ENCODE results near the gene BMPR1A. TPM values are rescaled to one million over a fixed set of nuclear protein-coding genes. Genes with fewer than 3 reads are reported as not detected.

BMPR1A gene
- total RNA-seq, 1 experiment from 2014 or later = 21.4 TPM

DNA sequence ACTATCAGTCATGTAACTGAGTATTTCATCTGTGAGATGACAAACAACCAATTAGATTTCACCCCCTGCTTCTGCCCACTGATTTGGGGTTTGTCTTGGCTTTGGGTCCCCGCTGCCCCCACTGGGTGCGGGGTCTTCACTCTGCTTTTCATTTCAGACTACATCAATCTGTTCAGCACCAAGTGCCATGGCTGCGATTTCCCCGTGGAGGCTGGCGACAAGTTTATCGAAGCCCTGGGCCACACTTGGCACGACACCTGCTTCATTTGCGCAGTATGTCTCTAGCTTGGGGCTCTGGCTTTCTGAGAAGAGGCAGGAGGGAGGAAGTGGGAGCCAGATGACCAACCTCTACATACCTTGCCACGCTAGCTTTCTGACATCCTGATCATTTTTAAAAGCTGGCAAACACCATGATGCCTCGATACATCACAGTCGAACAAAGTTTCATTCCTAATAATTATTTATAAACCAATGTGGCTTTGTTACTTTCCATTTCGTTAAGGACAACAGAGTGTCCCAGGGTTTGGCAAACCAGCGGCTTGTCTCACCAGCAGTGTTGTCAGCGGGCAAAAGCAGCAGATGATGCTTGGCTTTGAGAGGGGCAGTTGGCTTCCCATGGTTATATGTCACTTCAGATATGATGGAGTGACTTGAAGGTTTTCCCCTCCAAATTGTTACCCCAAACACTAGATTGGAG lies 30.3 kb upstream of the BMPR1A start:
- CTCF ChIA-PET = no interaction called here

DNA sequence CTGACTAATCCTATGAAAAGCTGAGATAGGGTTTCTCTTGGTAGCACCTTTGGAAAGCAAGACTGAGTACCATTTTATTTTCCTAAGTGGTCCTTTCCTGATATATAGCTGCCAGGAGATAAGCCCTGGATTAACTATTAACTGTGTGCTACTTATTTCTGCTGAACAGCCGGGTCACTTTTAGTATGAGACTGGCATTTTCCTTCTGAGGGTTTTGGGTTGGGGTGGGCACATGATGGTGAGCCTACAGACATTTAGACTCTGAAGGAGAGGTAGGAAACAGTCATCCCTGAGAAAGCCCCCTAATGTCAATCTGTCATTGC lies 29.8 kb upstream of the BMPR1A start:
- Mint-ChIP-seq H3K27ac (ENCODE audit: unreplicated experiment) (no peak overlapping the region), H3K36me3 (ENCODE audit: insufficient read depth, unreplicated experiment) (no peaks in the 10 kb centered on the region), H3K9me3 (ENCODE audit: low read depth, unreplicated experiment) (no peaks in the 10 kb centered on the region), H3K4me1 (ENCODE audit: low read depth, unreplicated experiment) (no peaks in the 10 kb centered on the region), H3K27me3 (ENCODE audit: unreplicated experiment) (no peaks in the 10 kb centered on the region), H3K4me3 (ENCODE audit: low read depth, unreplicated experiment) (no peak overlapping the region)
- DNase-seq = no peak
- intact Hi-C loops (cut with micrococcal nuclease; ENCODE audit: unreplicated experiment) = no loop called here
- no TSS peak for BruUV-seq (replicated peaks)
- TF ChIP-seq, protein P1, sequence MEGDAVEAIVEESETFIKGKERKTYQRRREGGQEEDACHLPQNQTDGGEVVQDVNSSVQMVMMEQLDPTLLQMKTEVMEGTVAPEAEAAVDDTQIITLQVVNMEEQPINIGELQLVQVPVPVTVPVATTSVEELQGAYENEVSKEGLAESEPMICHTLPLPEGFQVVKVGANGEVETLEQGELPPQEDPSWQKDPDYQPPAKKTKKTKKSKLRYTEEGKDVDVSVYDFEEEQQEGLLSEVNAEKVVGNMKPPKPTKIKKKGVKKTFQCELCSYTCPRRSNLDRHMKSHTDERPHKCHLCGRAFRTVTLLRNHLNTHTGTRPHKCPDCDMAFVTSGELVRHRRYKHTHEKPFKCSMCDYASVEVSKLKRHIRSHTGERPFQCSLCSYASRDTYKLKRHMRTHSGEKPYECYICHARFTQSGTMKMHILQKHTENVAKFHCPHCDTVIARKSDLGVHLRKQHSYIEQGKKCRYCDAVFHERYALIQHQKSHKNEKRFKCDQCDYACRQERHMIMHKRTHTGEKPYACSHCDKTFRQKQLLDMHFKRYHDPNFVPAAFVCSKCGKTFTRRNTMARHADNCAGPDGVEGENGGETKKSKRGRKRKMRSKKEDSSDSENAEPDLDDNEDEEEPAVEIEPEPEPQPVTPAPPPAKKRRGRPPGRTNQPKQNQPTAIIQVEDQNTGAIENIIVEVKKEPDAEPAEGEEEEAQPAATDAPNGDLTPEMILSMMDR (IDR thresholded peaks at IDR 0.05; ENCODE audit: unreplicated experiment) = no peak
- CTCF ChIA-PET = no interaction called here

More for the DNA sequence above, 30.3 kb upstream of the BMPR1A start:
- Mint-ChIP-seq H3K4me3 (ENCODE audit: low read depth, unreplicated experiment) (no peak overlapping the region), H3K27me3 (ENCODE audit: unreplicated experiment) (no peaks in the 10 kb centered on the region), H3K36me3 (ENCODE audit: insufficient read depth, unreplicated experiment) (no peaks in the 10 kb centered on the region), H3K9me3 (ENCODE audit: low read depth, unreplicated experiment) (no peaks in the 10 kb centered on the region), H3K27ac (ENCODE audit: unreplicated experiment) (no peak overlapping the region), H3K4me1 (ENCODE audit: low read depth, unreplicated experiment) (no peaks in the 10 kb centered on the region)
- intact Hi-C loops (cut with micrococcal nuclease; ENCODE audit: unreplicated experiment) = no loop called here
- TF ChIP-seq, protein P1 (IDR thresholded peaks at IDR 0.05; ENCODE audit: unreplicated experiment) = no peak
- no peak for DNase-seq
- no TSS peak for BruUV-seq (replicated peaks)

DNA sequence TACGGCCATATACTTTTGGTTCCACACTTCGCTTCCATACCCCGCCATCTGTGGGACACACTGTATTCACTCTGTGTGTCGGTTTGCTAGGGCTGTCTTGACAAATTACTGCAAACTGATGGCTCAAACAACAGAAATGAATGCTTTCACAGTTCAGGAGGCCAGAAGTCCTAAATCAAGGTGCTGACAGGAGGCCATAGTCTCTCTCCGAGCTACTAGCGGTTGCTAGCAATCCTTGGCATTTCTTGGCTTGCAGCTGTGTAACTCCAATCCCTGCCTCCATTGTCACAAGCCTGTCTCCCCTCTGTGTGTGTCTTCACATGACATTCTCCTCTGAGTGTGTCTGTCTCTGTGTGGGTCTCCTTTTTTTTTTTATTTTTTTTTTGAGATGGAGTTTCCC lies 28.9 kb upstream of the BMPR1A start:
- Mint-ChIP-seq H3K27me3 (ENCODE audit: unreplicated experiment) (no peaks in the 10 kb centered on the region), H3K4me3 (ENCODE audit: low read depth, unreplicated experiment) (no peak overlapping the region), H3K27ac (ENCODE audit: unreplicated experiment) (no peak overlapping the region), H3K36me3 (ENCODE audit: insufficient read depth, unreplicated experiment) (no peaks in the 10 kb centered on the region), H3K4me1 (ENCODE audit: low read depth, unreplicated experiment) (no peaks in the 10 kb centered on the region), H3K9me3 (ENCODE audit: low read depth, unreplicated experiment) (no peaks in the 10 kb centered on the region)
- CTCF ChIA-PET = interaction anchor here (0.6 to 1.0 kb wide), 2 partner anchors 13 to 14 kb away, joined by 8 to 9 read pairs; no protein-coding TSS in a partner anchor
- DNase-seq = no peak
- intact Hi-C loops (cut with micrococcal nuclease; ENCODE audit: unreplicated experiment) = no loop called here
- TF ChIP-seq, protein P1 (IDR thresholded peaks at IDR 0.05; ENCODE audit: unreplicated experiment) = no peak
- no TSS peak for BruUV-seq (replicated peaks)

DNA sequence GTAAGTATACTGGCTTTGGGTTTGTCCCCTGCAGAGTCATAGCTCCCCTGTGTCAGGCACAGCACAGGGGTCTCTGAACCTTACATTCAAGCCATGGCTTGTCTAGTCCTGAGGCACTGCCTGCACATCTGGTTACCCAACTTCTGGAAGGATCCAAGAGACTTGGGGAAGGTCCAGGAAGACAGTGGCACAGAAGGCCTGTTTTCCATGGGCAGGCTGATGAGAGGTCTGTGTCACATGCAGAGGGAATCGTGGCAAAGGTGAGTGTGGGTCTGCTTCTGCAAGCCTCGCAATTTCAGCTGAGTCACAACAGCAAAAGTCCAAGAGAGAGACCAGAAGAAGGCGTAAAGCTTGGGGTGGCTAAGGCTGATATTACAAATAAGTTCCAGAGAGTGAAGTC lies 28.4 kb upstream of the BMPR1A start:
- Mint-ChIP-seq H3K27ac (ENCODE audit: unreplicated experiment) (no peak overlapping the region), H3K4me1 (ENCODE audit: low read depth, unreplicated experiment) (no peaks in the 10 kb centered on the region), H3K27me3 (ENCODE audit: unreplicated experiment) (no peaks in the 10 kb centered on the region), H3K36me3 (ENCODE audit: insufficient read depth, unreplicated experiment) (no peaks in the 10 kb centered on the region), H3K4me3 (ENCODE audit: low read depth, unreplicated experiment) (no peak overlapping the region), H3K9me3 (ENCODE audit: low read depth, unreplicated experiment) (no peaks in the 10 kb centered on the region)
- intact Hi-C loops (cut with micrococcal nuclease; ENCODE audit: unreplicated experiment) = no loop called here
- TF ChIP-seq, protein P1 (IDR thresholded peaks at IDR 0.05; ENCODE audit: unreplicated experiment) = no peak
- CTCF ChIA-PET = interaction anchor here (0.6 to 1.0 kb wide), 2 partner anchors 13 kb away, joined by 8 to 9 read pairs; no protein-coding TSS in a partner anchor
- BruUV-seq (replicated peaks) = no TSS peak
- DNase-seq = no peak

Data from Calu3 (cell line).